IPS-15b (cell line): ENCODE data around the gene PRG3.

Experiments
- H3K27me3 ChIP-seq: one replicate; pipeline ENCODE4 v1.6.1; 2013; ENCODE audit warnings: low read length; ENCODE audit not compliant: control insufficient read depth, insufficient read depth
- H3K36me3 ChIP-seq: one replicate; pipeline ENCODE4 v1.6.1; 2013; ENCODE audit warnings: low read length; ENCODE audit not compliant: control insufficient read depth, insufficient read depth
- H3K4me1 ChIP-seq: one replicate; pipeline ENCODE4 v1.6.1; 2013; ENCODE audit warnings: mild to moderate bottlenecking, low read length; ENCODE audit not compliant: control insufficient read depth, insufficient read depth
- H3K4me3 ChIP-seq: one replicate; pipeline ENCODE4 v1.5.1; 2013; ENCODE audit warnings: low read depth, low read length
- H3K9ac ChIP-seq: one replicate; pipeline ENCODE4 v1.6.1; 2013; ENCODE audit warnings: low read depth, mild to moderate bottlenecking, low read length
- H3K9me3 ChIP-seq: one replicate; pipeline ENCODE4 v1.6.1; 2013; ENCODE audit warnings: mild to moderate bottlenecking, low read length; ENCODE audit not compliant: control insufficient read depth, insufficient read depth

PRG3 gene

GRCh38 chr11:57421066-57421465, 40.1 kb upstream of the PRG3 start:
- no peaks in the 10 kb centered on the region for H3K9me3 ChIP-seq
- H3K36me3 ChIP-seq = peaks cover 15% of the 10 kb centered on the region
- H3K27me3 ChIP-seq = peaks cover 8% of the 10 kb centered on the region
- no peak overlapping the region for H3K9ac ChIP-seq
- no peak overlapping the region for H3K4me3 ChIP-seq
- H3K4me1 ChIP-seq = no peaks in the 10 kb centered on the region

GRCh38 chr11:57419146-57419545, 38.2 kb upstream of the PRG3 start:
- Histone ChIP-seq H3K36me3 (peaks cover 11% of the 10 kb centered on the region), H3K27me3 (no peaks in the 10 kb centered on the region), H3K9ac (no peak overlapping the region), H3K9me3 (no peaks in the 10 kb centered on the region), H3K4me1 (no peaks in the 10 kb centered on the region), H3K4me3 (no peak overlapping the region)

- H3K9ac ChIP-seq = no peak overlapping the region
- H3K4me1 ChIP-seq = no peaks in the 10 kb centered on the region
- H3K9me3 ChIP-seq = no peaks in the 10 kb centered on the region
- H3K36me3 ChIP-seq = peaks cover 16% of the 10 kb centered on the region
- no peaks in the 10 kb centered on the region for H3K27me3 ChIP-seq
- no peak overlapping the region for H3K4me3 ChIP-seq
These were observed 37.2 kb upstream of the PRG3 start for GRCh38 chr11:57418131-57418530.

GRCh38 chr11:57417056-57417455, 36.1 kb upstream of the PRG3 start:
- no peaks in the 10 kb centered on the region for H3K27me3 ChIP-seq
- no peak overlapping the region for H3K4me3 ChIP-seq
- H3K9ac ChIP-seq = no peak overlapping the region
- H3K36me3 ChIP-seq = peaks cover 16% of the 10 kb centered on the region
- H3K4me1 ChIP-seq = no peaks in the 10 kb centered on the region
- no peaks in the 10 kb centered on the region for H3K9me3 ChIP-seq

GRCh38 chr11:57416436-57416835, 35.5 kb upstream of the PRG3 start:
- Histone ChIP-seq H3K4me3 (no peak overlapping the region), H3K9ac (no peak overlapping the region), H3K9me3 (no peaks in the 10 kb centered on the region), H3K27me3 (no peaks in the 10 kb centered on the region), H3K4me1 (no peaks in the 10 kb centered on the region), H3K36me3 (peaks cover 16% of the 10 kb centered on the region)

GRCh38 chr11:57414612-57415212, 33.8 kb upstream of the PRG3 start:
- Histone ChIP-seq H3K36me3 (peaks cover 17% of the 10 kb centered on the region), H3K9ac (no peak overlapping the region), H3K9me3 (no peaks in the 10 kb centered on the region), H3K4me3 (no peak overlapping the region), H3K4me1 (no peaks in the 10 kb centered on the region), H3K27me3 (no peaks in the 10 kb centered on the region)

- Histone ChIP-seq H3K4me3 (no peak overlapping the region), H3K27me3 (no peaks in the 10 kb centered on the region), H3K9me3 (no peaks in the 10 kb centered on the region), H3K9ac (no peak overlapping the region), H3K4me1 (no peaks in the 10 kb centered on the region), H3K36me3 (peaks cover 15% of the 10 kb centered on the region)
These were observed 32.7 kb upstream of the PRG3 start for GRCh38 chr11:57413681-57414080.

GRCh38 chr11:57410287-57410686, 29.3 kb upstream of the PRG3 start:
- peaks cover 21% of the 10 kb centered on the region for H3K36me3 ChIP-seq
- no peaks in the 10 kb centered on the region for H3K27me3 ChIP-seq
- H3K4me1 ChIP-seq = no peaks in the 10 kb centered on the region
- H3K9me3 ChIP-seq = no peaks in the 10 kb centered on the region
- H3K9ac ChIP-seq = no peak overlapping the region
- no peak overlapping the region for H3K4me3 ChIP-seq

GRCh38 chr11:57409321-57410100, 28.6 kb upstream of the PRG3 start:
- Histone ChIP-seq H3K4me3 (no peak overlapping the region), H3K27me3 (no peaks in the 10 kb centered on the region), H3K36me3 (peaks cover 18% of the 10 kb centered on the region), H3K4me1 (no peaks in the 10 kb centered on the region), H3K9ac (no peak overlapping the region), H3K9me3 (no peaks in the 10 kb centered on the region)

- H3K36me3 ChIP-seq = peaks cover 13% of the 10 kb centered on the region
- no peaks in the 10 kb centered on the region for H3K4me1 ChIP-seq
- no peak overlapping the region for H3K9ac ChIP-seq
- H3K9me3 ChIP-seq = no peaks in the 10 kb centered on the region
- no peak overlapping the region for H3K4me3 ChIP-seq
- H3K27me3 ChIP-seq = no peaks in the 10 kb centered on the region
These were observed 27.8 kb upstream of the PRG3 start for GRCh38 chr11:57408771-57409170.

- no peaks in the 10 kb centered on the region for H3K27me3 ChIP-seq
- H3K9ac ChIP-seq = no peak overlapping the region
- no peaks in the 10 kb centered on the region for H3K4me1 ChIP-seq
- peaks cover 10% of the 10 kb centered on the region for H3K36me3 ChIP-seq
- H3K9me3 ChIP-seq = no peaks in the 10 kb centered on the region
- H3K4me3 ChIP-seq = no peak overlapping the region
These were observed 27.1 kb upstream of the PRG3 start for GRCh38 chr11:57407941-57408475.
